NCI-H2171 treated with DMSO at 0.1 percent for 48 hours (cell line): Measurements from ENCODE around the gene POMT2.
"Not testable (repeated sequence)": the region's sequence is repeated elsewhere in the genome, so short reads cannot be mapped to it uniquely, and the experiment has no call there.

ENCODE experiments used
- DNase-seq: peaks from one replicate; lab custom pipeline; 2025; lab: John Stamatoyannopoulos, UW

POMT2 gene, protein sequence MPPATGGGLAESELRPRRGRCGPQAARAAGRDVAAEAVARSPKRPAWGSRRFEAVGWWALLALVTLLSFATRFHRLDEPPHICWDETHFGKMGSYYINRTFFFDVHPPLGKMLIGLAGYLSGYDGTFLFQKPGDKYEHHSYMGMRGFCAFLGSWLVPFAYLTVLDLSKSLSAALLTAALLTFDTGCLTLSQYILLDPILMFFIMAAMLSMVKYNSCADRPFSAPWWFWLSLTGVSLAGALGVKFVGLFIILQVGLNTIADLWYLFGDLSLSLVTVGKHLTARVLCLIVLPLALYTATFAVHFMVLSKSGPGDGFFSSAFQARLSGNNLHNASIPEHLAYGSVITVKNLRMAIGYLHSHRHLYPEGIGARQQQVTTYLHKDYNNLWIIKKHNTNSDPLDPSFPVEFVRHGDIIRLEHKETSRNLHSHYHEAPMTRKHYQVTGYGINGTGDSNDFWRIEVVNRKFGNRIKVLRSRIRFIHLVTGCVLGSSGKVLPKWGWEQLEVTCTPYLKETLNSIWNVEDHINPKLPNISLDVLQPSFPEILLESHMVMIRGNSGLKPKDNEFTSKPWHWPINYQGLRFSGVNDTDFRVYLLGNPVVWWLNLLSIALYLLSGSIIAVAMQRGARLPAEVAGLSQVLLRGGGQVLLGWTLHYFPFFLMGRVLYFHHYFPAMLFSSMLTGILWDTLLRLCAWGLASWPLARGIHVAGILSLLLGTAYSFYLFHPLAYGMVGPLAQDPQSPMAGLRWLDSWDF

GRCh38 chr14:77320238-77320935 lies at the start of gene POMT2:
Gene POMT2, minus strand, starts transcription at chr14:77320883. Its CDS starts 202 bp downstream, at chr14:77320681.
- peak; percentile 88 for DNase-seq

DNA sequence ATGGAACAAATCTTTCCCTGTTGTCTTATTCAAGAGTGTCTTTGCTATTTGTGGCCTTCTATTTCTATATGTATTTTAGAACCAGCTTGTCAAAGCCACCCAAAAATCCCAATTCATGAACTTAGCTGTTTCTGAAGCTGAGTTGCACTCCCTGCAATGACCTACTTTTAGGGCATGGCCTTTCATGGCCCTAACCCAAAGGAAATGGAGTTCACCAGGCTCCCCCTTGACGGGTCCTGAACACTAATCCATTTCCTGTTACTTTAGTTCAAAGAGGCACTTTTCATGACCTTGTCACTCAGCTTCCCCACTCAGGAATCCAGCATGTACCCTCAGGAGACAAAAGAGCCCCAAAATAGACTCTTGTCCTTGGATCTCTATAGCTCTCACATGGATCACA lies 48.6 kb upstream of the POMT2 start:
- DNase-seq: no peak

DNA sequence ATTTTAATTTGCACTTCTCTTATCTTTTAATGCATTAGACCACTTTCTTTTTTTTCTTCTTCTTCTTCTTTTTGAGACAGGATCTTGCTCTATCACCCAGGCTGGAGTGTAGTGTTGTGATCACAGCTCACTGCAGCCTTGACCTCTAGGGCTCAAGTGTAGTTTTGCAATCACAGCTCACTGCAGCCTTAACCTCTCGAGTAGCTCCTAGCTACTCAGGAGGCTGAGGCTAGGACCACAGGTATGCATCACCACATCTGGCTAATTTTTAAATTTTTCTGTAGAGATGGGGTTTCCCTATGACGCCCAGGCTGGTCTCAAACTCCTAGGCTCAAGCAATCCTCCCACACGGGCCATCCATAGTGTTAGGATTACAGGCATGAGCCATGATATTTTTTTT lies 43.5 kb upstream of the POMT2 start:
- no peak for DNase-seq

GRCh38 chr14:77359626-77360025 lies 38.9 kb upstream of the POMT2 start:
- DNase-seq: no peak

- DNase-seq: no peak
Observed at GRCh38 chr14:77356899-77357298, 36.2 kb upstream of the POMT2 start.

- no peak for DNase-seq
Observed at GRCh38 chr14:77355811-77356210, 35.1 kb upstream of the POMT2 start.

DNA sequence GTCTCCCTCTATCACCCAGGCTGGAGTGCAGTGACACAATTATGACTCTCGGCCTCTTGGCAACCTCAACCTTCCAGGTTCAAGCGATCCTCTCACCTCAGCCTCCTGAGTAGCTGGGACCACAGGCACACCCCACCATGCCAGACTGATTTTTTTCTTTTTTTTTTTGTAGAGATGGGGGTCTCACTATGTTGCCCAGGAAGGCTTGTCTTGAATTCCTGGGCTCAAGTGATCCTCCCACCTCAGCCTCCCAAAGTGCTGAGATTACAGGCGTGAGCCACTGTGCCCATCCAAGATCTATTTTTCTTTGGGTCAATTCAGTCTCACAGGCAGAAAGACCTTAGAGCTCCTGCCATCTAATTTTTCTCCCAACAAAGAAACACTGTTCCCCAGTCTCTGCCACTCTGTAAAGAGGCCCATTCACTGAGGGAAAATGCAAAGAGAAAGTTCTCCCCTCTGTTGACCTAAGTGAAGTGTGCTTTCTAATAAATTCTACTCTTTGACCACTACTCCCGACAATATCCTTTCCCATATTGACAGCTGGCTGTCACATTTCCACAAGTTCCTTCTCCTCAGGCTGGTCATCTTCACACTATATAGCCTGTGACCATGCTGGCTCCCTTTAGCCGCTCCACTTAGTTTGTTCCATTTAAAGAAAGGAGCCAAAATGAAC lies 32.9 kb upstream of the POMT2 start:
- no peak for DNase-seq

DNA sequence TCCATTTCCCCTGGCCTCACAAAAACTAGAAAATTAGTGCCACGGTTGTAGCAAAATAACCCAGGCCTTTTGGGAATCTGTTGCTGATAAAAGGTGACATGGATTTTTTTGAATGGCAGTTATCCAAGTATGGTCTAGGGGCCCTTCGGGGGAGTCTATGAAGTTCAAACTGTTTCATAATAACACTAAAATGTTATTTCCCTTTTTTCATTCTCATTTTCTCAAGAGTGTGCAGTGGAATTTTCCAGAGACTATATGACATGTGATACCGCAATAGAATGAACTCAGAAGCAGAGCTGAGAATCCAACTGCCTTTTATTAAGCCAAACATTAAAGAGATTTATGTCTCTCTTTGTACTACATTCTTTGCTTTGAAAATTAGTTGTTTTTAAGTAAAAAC lies 27.1 kb upstream of the POMT2 start:
- DNase-seq: no peak

DNA sequence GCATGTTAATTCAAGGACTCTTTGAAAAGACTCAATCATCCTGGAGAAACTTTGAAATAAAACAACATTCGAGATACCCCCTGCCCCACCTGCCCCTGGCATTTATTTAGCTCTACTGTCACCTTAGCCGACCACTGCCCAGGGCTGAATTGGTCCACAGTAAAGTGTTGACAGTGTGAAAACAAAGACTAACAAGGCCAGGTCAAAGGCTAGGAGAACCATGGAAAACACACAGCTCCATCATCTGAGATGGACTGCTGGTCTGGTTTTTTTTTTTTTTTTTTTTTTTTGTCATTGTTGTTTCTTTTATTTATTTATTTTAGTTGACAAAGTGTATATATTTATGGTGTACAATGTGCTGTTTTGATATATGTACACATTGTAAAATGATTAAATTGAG lies 25.8 kb upstream of the POMT2 start:
- DNase-seq: no peak

- DNase-seq: peak; percentile 77
Observed at GRCh38 chr14:77344377-77344996, 23.8 kb upstream of the POMT2 start.

DNA sequence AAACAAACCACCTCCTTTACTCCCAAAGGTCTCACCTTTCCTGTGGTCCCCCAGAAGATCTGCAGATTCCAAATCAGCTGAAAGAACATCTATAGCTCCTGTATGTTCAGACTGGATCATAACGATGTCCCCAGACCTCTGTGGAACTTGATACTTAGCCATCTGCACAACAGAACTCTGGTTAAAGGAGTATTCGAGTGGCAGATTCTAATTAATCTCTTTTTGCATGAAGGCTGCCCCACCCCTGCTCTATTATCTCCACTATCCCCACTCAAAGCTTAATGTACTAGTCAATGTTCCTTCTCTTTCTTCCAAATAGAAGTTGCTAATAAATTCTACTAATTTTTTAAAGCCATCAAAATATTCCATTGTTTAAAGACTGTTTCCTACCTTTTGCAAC lies 23.0 kb upstream of the POMT2 start:
- peak; percentile 94 for DNase-seq

GRCh38 chr14:77342726-77343397 lies 22.2 kb upstream of the POMT2 start:
- DNase-seq: no peak

- DNase-seq: no peak
Observed at GRCh38 chr14:77340389-77340788, 19.7 kb upstream of the POMT2 start.

GRCh38 chr14:77339407-77339806 lies 18.7 kb upstream of the POMT2 start:
- no peak for DNase-seq

- DNase-seq: no peak
Observed at GRCh38 chr14:77338302-77338701, 17.6 kb upstream of the POMT2 start.

DNA sequence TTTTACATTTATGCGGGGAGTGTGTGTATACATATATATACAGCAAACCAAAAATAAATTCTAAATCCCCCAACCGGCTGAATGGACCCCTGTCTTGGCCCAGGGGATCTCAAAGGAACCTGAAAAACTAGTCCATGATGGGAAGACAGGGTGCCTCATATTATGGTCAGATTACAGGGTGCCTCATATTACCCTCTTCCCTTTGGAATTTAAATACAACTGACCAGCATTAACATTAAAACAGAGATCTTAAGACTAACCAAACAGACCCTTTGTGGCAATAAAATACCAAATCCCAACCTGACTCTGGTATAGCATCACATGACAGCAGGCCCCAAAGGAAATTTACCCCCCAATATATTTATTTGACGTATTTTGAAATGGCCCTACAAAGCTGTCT lies 17.2 kb upstream of the POMT2 start:
- DNase-seq: no peak

DNA sequence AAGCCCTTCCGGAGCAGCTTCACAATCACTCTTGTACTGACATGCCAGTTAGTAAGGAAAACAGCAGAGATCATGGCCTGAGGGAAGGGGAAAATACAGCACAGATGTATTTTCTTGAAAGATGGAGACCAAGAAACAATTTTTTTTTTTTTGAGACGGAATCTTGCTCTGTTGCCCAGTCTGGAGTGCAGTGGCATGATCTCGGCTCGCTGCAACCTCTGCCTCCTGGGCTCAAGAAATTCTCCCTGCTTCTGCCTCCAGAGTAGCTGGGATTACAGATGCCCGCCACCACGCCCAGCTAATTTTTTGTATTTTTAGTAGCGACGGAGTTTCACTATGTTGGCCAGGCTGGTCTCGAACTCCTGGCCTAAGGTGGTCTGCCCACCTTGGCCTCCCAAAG lies 16.6 kb upstream of the POMT2 start:
- DNase-seq: not testable (repeated sequence)

DNA sequence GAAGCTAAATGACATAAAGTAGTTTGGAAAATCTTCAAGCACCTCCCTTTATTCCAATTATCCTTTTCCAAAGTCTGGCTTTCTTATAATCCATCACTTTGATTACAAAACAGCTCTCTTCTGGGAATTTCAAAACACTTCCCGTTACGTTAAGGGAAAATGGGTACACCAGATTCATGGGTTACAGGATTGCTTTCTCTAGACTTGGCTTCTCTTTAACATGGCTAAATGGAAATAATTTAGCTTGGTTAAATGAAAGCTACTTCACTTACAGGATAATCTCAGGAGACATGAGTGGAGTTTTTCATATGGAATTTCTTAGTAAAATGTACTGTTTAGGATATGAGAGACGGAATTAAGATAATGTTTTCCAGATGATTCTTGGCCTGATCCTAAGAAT lies 14.9 kb upstream of the POMT2 start:
- DNase-seq: no peak

DNA sequence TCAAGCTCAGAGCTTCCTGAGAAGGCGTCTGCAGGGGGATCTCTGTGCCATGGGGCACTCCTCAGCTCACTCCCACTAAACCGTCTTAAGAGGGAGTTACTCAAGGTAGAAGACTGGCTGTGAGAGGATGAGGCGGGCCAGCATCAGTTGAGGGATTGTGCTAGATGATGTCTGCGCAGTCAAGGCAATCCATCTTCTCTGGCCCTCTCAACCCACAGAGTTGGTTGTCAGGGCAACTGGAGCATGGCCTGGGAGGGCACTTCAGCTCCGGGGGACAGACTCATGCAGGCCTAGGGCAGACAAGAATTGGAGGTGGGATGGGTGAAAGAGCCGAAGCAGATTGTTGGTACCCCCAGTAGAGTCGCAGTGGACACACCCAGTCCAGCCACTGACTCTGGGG lies 9.2 kb upstream of the POMT2 start:
- DNase-seq: no peak

DNA sequence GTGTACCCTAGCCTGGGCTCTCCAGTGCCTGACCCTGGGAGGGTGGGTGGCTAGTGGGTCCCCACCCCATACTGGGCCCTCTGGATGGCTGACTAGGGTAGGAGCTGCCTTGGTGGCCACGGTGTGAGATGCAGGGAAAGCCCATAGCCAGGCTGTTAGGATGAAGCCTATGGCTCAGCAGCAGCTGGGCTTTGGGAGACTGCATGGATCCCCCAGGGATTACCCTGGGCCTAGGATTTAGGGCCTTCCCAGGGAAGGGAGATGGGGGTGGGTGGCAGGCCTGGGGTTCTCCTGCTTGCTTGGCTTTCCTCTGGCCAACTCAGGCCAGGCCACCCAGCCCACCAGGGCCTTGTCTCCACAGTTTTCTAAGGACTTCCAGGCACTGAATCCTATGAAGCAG lies 6.4 kb upstream of the POMT2 start:
- no peak for DNase-seq

DNA sequence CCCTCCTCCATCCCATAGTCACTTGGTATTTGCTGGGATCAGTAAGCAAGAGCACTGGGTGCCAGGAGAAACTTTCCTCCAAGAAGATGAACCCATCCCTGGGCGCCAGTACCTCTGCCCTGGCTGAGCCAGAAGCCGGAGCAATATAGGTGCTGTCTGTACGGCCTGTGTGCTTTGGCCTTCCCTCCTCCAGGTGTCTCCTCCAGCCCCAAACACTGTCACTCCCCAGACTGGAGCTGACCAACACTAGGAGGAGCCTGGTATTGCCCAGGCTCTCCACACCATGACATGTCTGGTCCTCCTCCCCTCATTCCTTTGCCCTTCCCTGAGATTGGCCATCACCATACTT lies 5.0 kb upstream of the POMT2 start:
- DNase-seq: no peak
